HuH-7 (cell line): Measurements from ENCODE around the gene TPGS1.
A peak's percentile ranks its signal among the peaks of the same experiment; 100 is the strongest.

Experiments used
- DNase-seq: peaks from one replicate; pipeline ENCODE4 v3.0.0; 2011; ENCODE audit warnings: low spot score

Gene TPGS1

DNA sequence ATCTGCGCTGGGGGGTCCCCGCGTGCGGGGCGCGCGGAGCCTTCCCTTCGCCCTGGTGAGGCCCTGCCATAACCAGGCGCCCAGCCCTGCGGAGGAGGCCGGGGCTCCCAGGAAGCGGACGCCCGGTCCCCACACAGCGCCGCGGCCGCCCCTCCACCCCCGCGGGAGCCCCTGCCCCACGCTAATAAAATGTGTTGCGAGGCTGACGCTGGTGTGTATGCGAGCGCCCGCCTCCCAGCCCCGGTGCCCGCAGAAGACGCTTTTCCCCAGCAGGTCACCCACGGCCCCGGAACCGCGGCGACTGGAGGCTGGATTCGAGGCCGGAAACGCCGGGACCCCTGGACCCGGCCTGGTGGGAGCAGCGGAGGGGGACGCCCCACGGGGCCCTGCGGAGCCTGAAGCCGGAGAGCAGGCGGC, 12.2 kb downstream of the TPGS1 start:
- no peak for DNase-seq

DNA sequence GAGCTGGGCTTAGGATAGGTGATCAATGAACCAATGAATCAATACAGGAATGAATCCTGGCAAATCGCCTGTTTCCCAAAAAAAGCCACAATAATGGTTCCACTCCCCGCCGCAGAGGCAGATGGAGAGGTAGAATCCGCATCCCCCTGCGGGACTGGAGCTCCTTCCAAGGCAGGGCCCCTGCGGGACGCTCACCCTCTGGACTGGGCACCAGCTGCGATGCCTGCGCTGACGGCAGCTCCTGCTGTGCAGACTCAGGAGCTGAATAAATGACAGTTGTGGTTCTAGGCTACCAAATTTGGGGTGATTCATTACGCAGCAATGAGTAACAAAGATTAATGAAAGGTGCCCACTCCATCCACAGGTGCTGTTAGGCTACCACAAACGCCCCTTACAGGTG, 15.4 kb downstream of the TPGS1 start:
- DNase-seq = no peak

DNA sequence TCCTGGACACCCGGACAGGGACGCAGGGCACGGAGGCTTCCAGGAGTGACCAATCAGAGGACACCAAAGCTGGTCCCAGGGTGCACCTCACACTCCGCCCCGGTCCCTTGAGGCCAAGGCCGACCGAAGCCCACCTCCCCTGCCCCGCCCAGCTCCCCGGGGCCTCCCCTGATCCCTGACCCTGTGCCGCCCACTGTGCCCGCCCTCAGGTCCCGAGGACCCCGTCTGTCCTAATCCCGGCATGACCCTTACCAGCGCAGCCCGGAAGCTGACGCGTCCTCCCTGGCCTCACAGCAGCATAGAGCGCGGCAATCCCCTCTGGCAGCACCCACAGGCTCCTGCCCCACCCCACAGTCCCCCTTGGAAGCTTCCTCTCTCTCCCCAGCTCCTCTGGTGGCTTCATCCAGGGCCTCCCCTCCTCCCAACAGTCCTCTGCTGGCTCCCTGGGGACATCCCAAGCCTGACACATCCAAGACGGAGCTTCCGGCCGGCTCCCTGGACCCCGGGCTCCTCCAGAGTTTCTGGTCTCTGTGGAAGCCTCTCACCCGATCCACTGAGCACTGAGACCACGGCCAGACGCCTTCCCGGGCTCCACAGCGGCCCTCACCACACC, 16.9 kb downstream of the TPGS1 start:
- DNase-seq = no peak

DNA sequence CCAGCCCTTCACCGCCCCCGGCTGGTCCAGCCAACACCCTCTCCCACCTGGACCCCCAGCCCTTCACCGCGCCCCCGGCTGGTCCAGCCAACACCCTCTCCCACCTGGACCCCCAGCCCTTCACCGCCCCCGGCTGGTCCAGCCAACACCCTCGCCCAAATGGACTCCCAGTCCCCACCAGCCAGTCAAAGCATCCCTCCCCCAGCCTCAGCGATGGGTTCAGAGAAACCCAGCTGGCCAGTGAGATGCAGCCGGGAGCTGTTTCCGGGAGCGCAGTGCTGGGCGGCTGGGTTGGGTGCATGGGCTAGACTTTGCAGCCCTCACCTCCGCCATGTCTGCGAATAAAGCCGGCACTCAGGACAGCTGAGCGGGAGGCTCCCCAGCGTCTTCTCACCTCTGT, 17.7 kb downstream of the TPGS1 start:
- no peak for DNase-seq

DNA sequence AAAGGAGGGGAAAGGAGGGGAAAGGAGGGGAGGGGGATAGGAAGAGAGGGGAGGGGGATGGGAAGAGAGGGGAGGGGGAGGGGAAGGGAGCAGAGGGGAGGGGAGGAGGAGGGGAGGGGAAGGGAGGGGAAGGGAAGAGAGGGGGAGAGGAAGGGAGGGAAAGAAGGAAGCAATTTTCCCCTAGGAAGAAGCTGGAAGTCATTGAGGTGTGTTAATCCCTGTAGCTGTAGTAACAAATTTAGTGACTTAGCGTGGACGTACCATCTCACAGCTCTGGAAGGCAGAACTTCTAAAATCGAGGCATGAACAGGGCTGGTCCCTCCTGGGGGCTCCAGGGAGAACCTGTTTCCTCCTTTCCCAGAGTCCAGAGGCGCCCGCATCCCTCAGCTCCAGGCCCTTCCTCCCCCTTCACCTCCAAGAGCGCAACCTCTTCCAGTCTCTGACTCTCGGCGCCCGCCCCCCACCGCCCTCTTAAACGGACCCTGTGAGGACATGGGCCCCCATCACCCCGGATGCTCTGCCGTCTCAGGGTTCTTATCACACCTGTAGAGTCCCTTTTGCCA, 18.6 kb downstream of the TPGS1 start:
- no peak for DNase-seq

DNA sequence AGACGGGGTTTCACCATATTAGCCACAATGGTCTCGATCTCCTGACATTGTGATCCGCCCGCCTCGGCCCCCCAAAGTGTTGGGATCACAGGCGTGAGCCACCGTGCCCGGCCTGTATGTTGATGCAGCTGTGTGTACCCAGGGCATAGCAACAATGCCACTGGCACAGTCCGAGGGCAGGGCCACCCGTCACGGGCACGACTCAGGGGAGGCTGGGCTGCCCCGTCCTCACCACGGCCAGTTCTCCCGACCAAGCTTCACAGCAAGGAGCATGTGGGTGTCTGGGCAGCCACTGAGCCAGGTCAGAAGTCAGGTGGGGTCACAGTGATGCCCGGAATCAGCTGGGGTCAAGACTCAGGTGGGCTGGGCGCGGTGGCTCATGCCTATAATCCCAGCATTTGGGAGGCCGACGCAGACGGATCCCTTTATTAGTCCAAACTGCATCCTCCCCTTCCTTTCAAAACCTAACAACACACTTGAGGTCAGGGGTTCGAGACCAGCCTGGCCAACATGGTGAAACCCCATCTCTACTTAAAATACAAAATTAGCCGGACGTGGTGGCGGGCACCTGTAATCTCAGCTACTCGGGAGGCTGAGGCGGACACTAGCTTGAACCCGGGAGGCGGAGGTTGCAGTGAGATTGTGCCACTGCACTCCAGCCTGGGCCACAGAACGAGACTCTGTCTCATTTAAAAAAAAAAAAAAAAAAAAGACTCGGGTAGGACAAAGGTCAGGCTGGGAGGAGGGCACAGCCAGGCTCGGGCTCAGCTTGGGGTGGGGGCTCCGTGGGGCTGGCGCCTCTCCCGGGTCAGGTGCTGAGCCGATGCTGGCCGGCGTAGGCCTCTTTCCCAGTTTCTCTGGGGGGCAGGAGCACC, 23.1 kb downstream of the TPGS1 start:
- DNase-seq = no peak

DNA sequence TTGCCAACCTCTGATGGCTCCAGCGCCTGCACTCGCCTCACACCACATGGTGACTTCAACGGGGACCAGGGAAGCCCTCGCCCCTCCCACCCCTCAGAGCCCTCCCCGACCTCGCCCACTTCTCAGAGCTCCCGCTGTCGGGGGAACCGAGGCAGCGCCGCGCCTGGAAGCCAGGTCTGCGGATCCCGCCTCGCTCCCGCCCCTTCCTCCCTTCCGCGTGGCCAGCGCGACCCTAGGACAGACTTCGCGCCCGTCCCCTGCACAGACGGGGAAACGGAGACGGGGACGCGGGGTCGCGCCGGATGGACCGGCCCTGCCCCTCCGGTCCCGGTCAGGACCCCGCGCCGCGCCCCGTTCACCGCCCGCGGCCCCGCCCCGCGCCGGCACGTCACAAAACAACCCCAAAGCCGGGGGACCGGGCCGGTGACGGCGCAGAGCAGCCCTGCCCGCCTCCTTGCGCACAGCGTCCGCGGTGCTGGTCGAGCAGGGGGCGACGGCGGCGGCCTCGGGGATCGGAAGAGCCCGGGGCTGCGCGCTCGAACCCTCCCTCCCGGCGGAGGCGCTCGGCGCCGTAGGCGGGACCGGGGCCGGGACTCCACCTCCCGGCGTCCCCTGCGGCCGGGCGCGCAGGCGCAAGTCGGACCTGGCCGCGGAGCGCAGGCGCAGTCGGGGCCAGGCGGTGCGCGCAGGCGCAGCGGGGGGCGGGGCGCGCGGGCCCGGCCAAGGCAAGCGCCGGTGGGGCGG, 23.9 kb downstream of the TPGS1 start:
- peak; percentile 95 for DNase-seq

DNA sequence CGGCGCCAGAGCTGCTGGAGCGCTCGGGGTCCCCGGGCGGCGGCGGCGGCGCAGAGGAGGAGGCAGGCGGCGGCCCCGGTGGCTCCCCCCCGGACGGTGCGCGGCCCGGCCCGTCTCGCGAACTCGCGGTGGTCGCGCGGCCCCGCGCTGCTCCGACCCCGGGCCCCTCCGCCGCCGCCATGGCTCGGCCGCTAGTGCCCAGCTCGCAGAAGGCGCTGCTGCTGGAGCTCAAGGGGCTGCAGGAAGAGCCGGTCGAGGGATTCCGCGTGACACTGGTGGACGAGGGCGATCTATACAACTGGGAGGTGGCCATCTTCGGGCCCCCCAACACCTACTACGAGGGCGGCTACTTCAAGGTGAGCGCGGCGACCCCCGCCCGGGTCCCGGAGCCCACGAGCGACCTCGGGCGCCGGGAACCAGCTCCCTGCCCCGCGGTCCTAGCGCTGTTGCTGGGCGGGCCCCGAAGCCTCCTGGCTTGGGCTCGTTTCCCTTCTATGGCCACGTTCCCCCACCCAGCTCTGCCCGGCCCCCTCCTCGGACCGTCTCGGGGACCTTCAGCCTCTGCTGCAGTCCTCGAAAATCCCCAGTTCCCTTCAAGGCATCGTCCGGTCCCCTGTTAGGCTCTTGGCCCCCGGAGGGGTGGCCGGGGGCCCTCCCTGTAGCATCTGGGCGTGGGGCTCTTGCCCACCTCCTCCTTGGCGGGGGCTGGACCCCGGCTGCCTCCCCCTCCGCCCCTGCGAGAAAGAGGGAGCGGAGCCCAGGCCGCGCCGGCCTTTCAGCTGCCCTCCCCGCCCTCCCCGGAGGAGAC, 24.7 kb downstream of the TPGS1 start, which contains the start of gene CDC34:
CDC34 (plus strand) TSS at position 8 of the 808 bp plus-strand sequence; CDS start at position 180, 172 bp downstream.
- no peak for DNase-seq

DNA sequence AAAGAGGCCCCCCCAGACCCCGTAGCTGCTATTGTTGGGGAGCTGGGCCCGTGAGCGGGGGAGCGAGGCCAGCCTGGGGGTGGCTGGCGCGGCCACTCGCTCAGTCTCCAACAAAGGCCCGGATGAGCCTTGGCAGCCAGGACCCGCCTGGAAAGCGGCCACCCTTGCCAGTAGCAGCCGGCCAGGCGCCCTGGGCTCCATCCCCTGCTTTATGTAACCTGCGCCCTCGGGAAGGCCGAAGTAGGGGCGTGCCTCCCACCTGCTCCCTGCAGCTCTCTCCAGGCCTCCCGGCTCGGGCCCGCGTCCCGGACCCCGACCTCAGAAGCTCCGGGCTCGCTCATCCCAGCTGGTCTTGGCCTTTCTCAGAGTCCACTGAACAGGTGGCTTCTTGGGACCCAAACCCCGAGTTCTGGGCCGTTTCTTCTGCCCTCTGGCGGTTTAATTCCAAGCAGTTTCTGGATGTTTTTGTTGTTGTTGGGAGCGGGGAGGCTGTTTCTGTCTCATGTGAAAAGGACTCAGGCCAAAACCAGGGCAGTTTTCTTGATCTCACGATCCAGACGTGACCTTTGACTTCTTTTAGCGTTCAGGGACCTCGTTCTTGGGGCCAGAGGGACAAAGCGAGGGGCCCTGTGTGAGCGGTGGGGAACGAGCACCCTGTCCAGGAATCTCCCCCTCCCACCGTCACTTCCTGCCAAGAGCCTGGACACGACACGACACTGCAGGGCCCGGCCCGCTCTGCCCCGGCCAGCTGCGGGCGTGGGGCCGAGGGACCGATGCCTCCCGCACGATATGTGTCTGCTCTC, 25.5 kb downstream of the TPGS1 start:
- peak; percentile 63 for DNase-seq

DNA sequence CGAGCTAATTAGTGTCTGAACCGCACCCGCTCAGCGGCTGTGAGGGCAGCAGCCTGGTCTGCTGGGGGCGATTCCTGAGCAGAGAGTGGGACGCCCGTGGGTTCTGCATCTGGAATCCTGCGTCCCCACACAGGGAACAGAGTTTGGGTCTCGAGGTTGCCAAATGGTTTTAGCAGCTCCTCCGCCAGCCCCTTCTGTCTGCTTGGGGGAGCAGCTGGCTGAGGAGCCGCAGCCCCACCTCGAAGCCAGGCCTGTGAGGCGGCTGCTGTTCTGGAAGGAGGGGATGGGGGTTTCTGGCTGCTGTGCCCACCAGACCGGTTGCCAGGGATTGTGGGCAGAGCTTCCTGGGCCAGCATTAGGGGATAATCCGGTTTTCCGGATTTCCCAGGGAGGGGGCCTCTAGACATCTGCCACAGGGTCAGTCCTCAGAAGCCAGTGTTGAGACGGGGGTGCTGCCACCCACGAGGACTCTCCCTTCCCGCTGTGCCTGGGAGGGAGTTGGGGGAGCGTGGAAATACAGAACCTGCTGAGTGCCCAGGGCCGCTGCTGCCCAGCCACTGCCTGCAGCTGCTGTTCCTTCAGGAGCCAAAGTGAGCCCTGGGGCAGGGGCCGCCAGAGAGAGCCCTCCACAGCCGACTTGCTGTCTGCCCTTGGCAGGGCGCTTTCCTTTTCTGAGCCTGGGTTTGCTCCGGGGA, 26.2 kb downstream of the TPGS1 start:
- no peak for DNase-seq

DNA sequence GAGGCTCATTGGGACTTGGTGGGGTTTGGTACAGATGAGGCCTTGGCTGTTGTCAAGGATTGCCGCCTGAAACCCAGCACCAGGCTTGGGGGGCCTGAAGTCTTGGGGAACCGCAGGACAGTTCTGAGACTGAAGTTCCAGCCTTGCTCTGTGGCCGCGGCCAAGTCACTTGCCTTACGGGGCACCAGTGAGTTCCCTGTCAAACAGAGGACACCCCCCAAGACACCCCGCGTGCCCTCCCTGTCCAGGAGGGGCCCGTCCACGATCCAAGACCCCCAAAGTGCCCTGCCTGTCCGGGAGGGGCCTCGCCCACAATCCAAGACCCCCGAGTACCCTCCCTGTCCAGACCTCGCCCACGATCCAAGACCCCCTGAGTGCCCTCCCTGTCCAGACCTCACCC, 26.8 kb downstream of the TPGS1 start:
- DNase-seq = no peak

DNA sequence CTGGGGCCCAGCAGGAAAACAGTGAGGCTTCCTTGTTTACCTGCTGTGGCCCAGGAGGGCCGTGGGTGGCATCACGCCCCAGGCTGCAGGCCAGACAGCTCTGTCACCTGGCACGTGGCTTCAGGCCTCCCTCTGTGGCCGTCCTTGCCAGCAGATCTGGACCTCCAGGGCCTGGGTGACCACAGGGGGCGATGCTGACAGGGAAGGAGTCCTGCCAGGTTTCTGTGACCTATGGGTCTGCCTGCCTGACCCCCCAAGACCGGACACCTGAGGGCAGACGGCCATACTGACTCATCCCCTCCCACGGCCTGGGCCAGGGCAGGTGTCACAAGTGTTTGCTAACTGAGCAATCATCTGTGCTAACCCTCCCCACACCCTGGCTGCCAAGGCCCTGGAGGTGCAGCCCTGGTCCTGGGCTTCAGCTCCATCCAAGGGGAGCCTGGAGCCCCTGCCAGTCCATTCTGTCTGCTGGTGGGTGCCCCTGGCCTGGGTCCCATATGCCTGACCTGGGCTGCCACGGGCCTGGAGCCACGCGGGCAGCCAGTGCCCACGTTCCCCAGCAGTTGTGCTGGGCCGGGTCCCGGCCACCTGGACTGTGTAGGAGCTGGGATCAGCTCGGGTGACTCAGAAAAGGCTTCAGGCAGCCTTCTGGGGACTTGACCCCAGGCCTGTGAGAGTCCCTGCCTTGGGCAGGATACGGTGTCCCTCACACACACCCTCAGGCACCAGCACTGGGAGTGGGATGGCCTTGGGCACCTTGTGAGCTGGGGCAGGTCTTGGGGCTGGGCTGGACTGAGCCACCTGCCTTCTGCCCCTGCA, 27.9 kb downstream of the TPGS1 start:
- no peak for DNase-seq

DNA sequence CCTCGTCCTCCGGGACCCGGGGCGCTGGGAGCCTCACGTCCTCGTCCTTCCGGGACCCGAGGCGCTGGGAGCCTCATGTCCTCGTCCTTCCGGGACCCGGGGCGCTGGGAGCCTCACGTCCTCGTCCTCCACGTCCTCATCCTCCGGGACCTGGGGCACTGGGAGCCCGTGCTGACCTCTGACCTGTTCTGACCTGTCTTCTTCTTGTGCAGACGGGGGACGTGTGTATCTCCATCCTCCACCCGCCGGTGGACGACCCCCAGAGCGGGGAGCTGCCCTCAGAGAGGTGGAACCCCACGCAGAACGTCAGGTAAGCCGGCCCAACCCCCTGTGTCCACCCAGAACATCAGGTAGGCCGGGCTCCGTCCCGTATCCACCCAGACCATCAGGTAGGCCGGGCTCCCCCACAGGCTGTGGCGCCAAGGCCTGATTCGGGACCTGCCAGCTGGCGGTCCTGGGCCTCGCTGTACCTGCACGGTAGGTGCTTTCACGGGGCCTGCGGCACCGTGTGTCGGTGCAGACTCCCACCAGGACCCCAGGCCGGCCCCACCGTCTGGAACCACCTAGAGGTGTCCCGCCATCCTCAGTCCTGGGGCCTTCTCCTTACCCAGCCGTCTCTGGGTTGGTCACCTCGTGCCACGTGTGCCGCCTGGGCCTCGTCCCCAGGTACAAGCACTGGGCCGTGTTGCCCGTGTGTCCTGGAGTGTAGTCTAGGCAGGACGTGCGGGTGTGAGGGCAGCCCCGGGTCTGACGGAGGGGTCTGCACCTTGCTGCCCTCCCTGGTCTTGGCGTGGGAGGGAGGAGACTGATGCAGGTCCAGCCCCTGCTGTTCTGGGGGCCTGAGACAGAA, 29.0 kb downstream of the TPGS1 start:
- DNase-seq = no peak

DNA sequence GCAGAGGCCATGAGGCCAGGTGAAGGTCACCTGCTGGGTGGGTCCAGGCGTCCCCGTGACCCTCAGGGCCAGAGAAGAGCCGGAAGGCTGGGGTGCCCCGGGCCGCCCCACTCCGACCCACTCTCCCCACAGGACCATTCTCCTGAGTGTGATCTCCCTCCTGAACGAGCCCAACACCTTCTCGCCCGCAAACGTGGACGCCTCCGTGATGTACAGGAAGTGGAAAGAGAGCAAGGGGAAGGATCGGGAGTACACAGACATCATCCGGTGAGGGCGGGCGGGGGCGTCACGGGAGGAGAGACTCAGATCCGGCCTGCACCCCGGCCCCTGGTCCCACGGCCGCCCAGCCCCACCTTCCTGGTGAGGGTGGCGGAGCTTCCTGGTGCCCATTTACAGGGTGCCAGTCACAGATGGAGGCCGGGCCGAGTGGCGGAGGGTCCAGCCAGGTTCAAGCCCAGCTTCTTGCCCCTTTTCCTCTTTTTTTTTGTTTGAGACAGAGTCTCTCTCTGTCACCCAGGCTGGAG, 29.6 kb downstream of the TPGS1 start:
- DNase-seq = no peak

DNA sequence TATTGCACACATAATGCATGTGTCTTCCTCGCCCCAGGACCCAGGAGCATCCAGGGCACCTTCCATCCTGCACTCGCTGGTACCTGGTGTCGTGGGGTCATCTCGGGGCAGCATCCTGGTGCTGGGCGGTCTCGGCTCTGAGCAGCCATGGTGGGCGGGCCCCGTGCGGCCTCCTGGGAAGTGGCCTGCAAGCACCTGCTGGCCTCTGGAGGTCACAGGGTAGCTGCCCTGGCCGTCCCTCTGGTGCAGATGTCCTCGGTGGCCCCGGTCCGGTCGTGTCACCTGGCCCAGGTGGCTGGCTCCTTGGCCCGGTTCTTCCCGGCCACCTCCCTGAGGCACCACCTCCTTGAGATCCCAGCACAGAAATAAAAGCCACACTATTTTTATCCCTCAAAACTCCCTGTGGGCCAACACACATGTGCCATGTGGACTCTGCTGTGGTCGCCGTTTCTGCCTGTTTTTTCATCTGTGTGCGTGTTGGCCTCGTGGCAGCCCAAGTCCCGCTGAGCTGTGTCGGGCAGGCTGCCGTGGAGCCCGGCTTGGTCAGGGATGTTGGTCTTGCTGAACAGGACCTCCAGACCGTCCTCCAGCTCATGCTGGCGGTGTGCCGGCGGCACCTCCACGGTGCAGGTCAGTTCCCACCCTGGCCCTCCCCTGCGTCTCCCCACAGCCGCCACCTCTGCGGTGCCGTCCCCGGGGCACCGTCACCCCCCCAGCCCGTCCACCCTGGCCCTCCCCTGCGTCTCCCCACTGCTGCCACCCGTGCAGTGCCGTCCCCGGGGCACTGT, 31.5 kb downstream of the TPGS1 start:
- no peak for DNase-seq

DNA sequence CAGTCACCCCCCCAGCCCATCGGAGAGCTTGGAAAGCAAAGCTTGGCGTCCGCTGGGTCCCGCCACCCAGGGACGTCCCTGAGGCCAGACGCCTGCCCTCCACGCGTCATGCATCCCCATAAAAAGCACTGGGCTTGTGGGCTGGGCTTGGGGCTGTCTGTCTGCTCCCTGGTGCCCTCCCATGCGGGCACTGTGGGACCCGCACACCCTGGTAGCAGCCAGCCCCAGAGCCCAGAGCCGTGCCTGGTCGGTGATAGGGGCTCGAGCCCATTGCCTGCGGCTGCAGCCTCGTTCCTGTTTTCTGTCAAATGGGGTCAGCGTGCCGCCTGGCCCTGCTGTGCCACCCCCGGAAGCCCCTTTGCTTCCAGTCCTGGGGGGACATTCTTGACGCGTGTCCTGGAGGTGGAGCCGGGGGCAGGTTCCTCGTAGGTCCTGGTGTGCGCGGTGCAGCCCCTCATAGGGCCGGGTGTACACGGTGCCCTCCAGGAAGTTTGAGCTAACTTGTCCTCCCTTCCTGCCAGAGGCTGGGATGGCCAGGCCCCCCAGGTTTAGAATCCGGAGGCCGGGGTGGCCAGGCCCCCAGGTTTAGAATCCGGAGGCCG, 32.2 kb downstream of the TPGS1 start:
- DNase-seq = no peak
